A673 (cell line): ENCODE data around the gene MAP3K5. TPM values are rescaled to one million over a fixed set of nuclear protein-coding genes. Genes with fewer than 3 reads are reported as not detected.

Source experiments
- BruUV-seq: library from RNA; stranded (reverse); fragments of 400-500 nt; replicated peaks from 2 replicates; lab custom pipeline; 2021; lab: Mats Ljungman, UMichigan
- CTCF ChIA-PET: fragments of 300-600 bp; sonication (Branson Sonifier 250); formaldehyde crosslinking; loops from one replicate; lab custom pipeline; 2022; ENCODE audit warnings: antibody characterized with exemption; lab: Charles Lee
- POLR2A ChIA-PET: fragments of 300-600 bp; sonication (Branson Sonifier 250); formaldehyde crosslinking; loops from one replicate; lab custom pipeline; 2022; ENCODE audit warnings: antibody characterized with exemption; ENCODE audit not compliant: low non-redundant PET; lab: Charles Lee
- DNase-seq: peaks from one replicate; pipeline ENCODE4 v3.0.0-alpha.2; 2015; ENCODE audit warnings: low spot score
- H3K27ac ChIP-seq: fragments of 200-600 bp; sonication (generic); 2 replicates; pipeline ENCODE4 v1.5.1; 2016; ENCODE audit warnings: mixed run types, low read depth, mild to moderate bottlenecking, mixed read lengths, antibody characterized with exemption, low read length; ENCODE audit not compliant: poor library complexity, severe bottlenecking
- H3K27me3 ChIP-seq: fragments of 200-600 bp; sonication (generic); replicated peaks from 2 replicates; pipeline ENCODE4 v1.6.1; 2017; ENCODE audit warnings: mixed run types, low read depth, mild to moderate bottlenecking, mixed read lengths, antibody characterized with exemption, low read length; ENCODE audit not compliant: insufficient read depth, poor library complexity
- H3K36me3 ChIP-seq: fragments of 200-600 bp; sonication (generic); 2 replicates; pipeline ENCODE4 v1.6.1; 2016; ENCODE audit warnings: mixed run types, mild to moderate bottlenecking, mixed read lengths, antibody characterized with exemption, low read length; ENCODE audit not compliant: insufficient read depth, poor library complexity, severe bottlenecking
- H3K4me1 ChIP-seq: fragments of 200-600 bp; sonication (generic); 2 replicates; pipeline ENCODE4 v1.6.1; 2017; ENCODE audit warnings: mixed run types, mild to moderate bottlenecking, mixed read lengths, antibody characterized with exemption, low read length; ENCODE audit not compliant: insufficient read depth, poor library complexity, severe bottlenecking
- H3K4me3 ChIP-seq: fragments of 200-600 bp; sonication (generic); 2 replicates; pipeline ENCODE4 v1.5.1; 2016; ENCODE audit warnings: low read depth, mixed run types, mild to moderate bottlenecking, mixed read lengths, low read length; ENCODE audit not compliant: poor library complexity, severe bottlenecking
- H3K9me3 ChIP-seq: fragments of 200-600 bp; sonication (generic); 2 replicates; pipeline ENCODE4 v1.6.1; 2016; ENCODE audit warnings: mixed run types, low read depth, mild to moderate bottlenecking, mixed read lengths, antibody characterized with exemption, low read length; ENCODE audit not compliant: poor library complexity, severe bottlenecking
- EZH2 ChIP-seq: fragments of 200-600 bp; sonication (generic); IDR thresholded peaks from 2 replicates; pipeline ENCODE4 v1.6.1; 2017; ENCODE audit warnings: borderline replicate concordance, low read depth, mild to moderate bottlenecking, mixed read lengths, antibody characterized with exemption, low read length; ENCODE audit not compliant: poor library complexity, severe bottlenecking
- intact Hi-C: fragments of 100-400 bp; cut with micrococcal nuclease; formaldehyde crosslinking; loops from one replicate; pipeline ENCODE4 v1.10.0; 2022; ENCODE audit not compliant: unreplicated experiment
- total RNA-seq: library from RNA; stranded (reverse); gene quantifications from 2 replicates; pipeline ENCODE4 v1.2.3, GENCODE V29; 2021
- TF ChIP-seq, protein P1 (sequence below): fragments of 300-800, 200-600 bp; sonication (generic); conservative IDR thresholded peaks from 2 replicates; pipeline ENCODE4 v1.5.1; 2017; ENCODE audit warnings: low read depth, mild to moderate bottlenecking, antibody characterized with exemption, low read length, moderate library complexity, mixed read lengths

Gene MAP3K5
- total RNA-seq, 1 experiment from 2014 or later: 5.4 TPM

DNA sequence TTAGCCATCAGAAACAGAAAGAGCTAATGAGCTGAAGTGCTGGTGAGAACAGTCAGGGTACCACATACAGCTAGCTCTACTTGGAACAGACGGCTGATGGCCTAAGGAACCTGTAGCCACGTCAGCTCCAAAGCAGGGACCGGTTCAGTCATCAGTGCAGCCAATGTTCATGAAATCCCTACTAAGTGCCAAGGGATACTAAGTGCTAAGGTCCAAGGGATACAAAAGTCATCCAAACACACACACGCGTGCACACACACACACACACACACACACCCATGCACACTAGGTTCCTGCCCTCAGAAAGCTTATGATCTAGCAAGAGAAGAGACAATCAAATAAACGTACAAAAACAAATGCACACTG is 53.6 kb downstream of the MAP3K5 start:
- ChIA-PET CTCF (no interaction called here), POLR2A (no interaction called here)
- no peaks in the 10 kb centered on the region for H3K36me3 ChIP-seq
- no peak overlapping the region for H3K4me3 ChIP-seq
- intact Hi-C loops: no loop called here
- DNase-seq: no peak
- BruUV-seq: no TSS peak
- no peaks in the 10 kb centered on the region for H3K27me3 ChIP-seq
- H3K9me3 ChIP-seq: no peaks in the 10 kb centered on the region
- no peak overlapping the region for H3K27ac ChIP-seq
- TF ChIP-seq, protein P1, sequence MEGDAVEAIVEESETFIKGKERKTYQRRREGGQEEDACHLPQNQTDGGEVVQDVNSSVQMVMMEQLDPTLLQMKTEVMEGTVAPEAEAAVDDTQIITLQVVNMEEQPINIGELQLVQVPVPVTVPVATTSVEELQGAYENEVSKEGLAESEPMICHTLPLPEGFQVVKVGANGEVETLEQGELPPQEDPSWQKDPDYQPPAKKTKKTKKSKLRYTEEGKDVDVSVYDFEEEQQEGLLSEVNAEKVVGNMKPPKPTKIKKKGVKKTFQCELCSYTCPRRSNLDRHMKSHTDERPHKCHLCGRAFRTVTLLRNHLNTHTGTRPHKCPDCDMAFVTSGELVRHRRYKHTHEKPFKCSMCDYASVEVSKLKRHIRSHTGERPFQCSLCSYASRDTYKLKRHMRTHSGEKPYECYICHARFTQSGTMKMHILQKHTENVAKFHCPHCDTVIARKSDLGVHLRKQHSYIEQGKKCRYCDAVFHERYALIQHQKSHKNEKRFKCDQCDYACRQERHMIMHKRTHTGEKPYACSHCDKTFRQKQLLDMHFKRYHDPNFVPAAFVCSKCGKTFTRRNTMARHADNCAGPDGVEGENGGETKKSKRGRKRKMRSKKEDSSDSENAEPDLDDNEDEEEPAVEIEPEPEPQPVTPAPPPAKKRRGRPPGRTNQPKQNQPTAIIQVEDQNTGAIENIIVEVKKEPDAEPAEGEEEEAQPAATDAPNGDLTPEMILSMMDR: no peak
- TF ChIP-seq EZH2: no peak
- peaks cover 9% of the 10 kb centered on the region for H3K4me1 ChIP-seq

DNA sequence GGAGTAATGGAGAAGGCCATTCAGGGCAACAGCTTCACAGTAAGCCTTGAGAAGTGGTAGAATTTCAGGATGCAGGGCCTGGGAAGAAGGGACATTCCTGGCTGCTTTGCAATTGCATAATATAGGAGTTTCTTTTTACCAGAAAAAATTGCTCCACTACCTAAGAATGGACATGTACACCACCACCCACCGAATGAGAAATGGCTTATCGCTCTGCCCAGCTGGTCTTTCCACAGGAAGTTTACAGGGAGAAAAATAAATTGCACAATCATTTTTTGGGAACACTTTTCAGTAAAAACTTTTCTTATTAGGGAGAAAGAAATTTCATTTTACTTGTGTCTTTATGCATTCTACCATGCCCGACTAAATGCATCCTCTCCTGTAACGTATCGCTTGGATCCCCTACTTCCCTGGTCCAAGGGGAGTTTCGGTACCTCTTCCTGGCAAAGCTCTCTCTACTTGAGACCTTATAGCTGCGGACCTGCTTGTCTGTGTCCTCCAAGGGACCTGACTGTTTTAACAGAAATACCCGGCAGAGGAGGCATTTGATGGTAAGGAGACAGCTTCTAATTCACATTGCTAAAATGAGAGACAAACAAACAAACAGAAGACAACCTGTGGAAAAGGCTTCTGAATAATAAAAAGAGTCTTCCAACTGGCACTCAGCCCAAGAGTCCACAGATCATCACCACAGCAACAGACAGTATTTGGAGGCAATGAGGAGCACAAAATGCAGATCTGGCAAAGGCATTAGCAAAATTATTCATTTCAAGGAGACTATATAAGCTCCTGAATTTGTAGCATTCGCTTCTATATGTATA is 54.2 kb downstream of the MAP3K5 start:
- POLR2A ChIA-PET: no interaction called here
- Histone ChIP-seq H3K27ac (no peak overlapping the region), H3K4me3 (no peak overlapping the region), H3K4me1 (peaks cover 9% of the 10 kb centered on the region), H3K27me3 (no peaks in the 10 kb centered on the region), H3K36me3 (no peaks in the 10 kb centered on the region), H3K9me3 (no peaks in the 10 kb centered on the region)
- CTCF ChIA-PET: interaction anchor here (0.6 kb wide), 1 partner anchor 679 kb away, joined by 4 read pairs; no protein-coding TSS in a partner anchor
- intact Hi-C loops: no loop called here
- no peak for DNase-seq
- no TSS peak for BruUV-seq
- no peak for TF ChIP-seq EZH2
- TF ChIP-seq, protein P1: no peak

- Histone ChIP-seq H3K27ac (no peak overlapping the region), H3K9me3 (no peaks in the 10 kb centered on the region), H3K4me1 (peaks cover 9% of the 10 kb centered on the region), H3K36me3 (no peaks in the 10 kb centered on the region), H3K4me3 (no peak overlapping the region), H3K27me3 (no peaks in the 10 kb centered on the region)
- BruUV-seq: no TSS peak
- intact Hi-C loops: no loop called here
- CTCF ChIA-PET: interaction anchor here (0.6 kb wide), 1 partner anchor 680 kb away, joined by 4 read pairs; no protein-coding TSS in a partner anchor
- no peak for DNase-seq
- POLR2A ChIA-PET: no interaction called here
- TF ChIP-seq, protein P1: no peak
- TF ChIP-seq EZH2: no peak
Observed at GRCh38 chr6:136737374-136737844, 54.9 kb downstream of the MAP3K5 start.
